ENCODE measurements around the gene P2RY1.
"Not testable (repeated sequence)": the region's sequence is repeated elsewhere in the genome, so short reads cannot be mapped to it uniquely, and the experiment has no call there.

The P2RY1 gene

GRCh38 chr3:152865668-152866245, 30.8 kb downstream of the P2RY1 start:
- no peak overlapping the region for H3K27ac ChIP-seq (ENCODE audit: low read depth, low read length, severe bottlenecking)
- H3K4me1 ChIP-seq (ENCODE audit: control insufficient read depth, insufficient read depth, low read length, poor library complexity, severe bottlenecking) = no peaks in the 10 kb centered on the region
- no peak overlapping the region for H3K4me3 ChIP-seq (ENCODE audit: extremely low read depth, insufficient read depth, low read length, poor library complexity, severe bottlenecking)
- H3K9me3 ChIP-seq (ENCODE audit: control insufficient read depth, low read length) = no peaks in the 10 kb centered on the region
- no peaks in the 10 kb centered on the region for H3K36me3 ChIP-seq (ENCODE audit: control insufficient read depth, insufficient read depth, low read length)

- 96 to 98% methylated on average over 4 to 5 of the region's 5 CpGs for WGBS, 2 experiments (ENCODE audit: insufficient coverage in 2 of 2)
- Histone ChIP-seq H3K9me3 (ENCODE audit: control insufficient read depth, low read length) (no peaks in the 10 kb centered on the region), H3K27ac (ENCODE audit: low read depth, low read length, severe bottlenecking) (no peak overlapping the region), H3K4me3 (ENCODE audit: extremely low read depth, insufficient read depth, low read length, poor library complexity, severe bottlenecking) (no peak overlapping the region), H3K36me3 (ENCODE audit: control insufficient read depth, insufficient read depth, low read length) (no peaks in the 10 kb centered on the region), H3K4me1 (ENCODE audit: control insufficient read depth, insufficient read depth, low read length, poor library complexity, severe bottlenecking) (no peaks in the 10 kb centered on the region)
Measured at GRCh38 chr3:152870027-152870426, 35.1 kb downstream of the P2RY1 start.

- H3K9me3 ChIP-seq (ENCODE audit: control insufficient read depth, low read length); H3K4me3 ChIP-seq (ENCODE audit: extremely low read depth, insufficient read depth, low read length, poor library complexity, severe bottlenecking); H3K27ac ChIP-seq (ENCODE audit: low read depth, low read length, severe bottlenecking); H3K36me3 ChIP-seq (ENCODE audit: control insufficient read depth, insufficient read depth, low read length); H3K4me1 ChIP-seq (ENCODE audit: control insufficient read depth, insufficient read depth, low read length, poor library complexity, severe bottlenecking): not testable (repeated sequence)
Measured at GRCh38 chr3:152873314-152873713, 38.4 kb downstream of the P2RY1 start.

GRCh38 chr3:152874896-152875749, 40.2 kb downstream of the P2RY1 start:
- Histone ChIP-seq H3K4me3 (ENCODE audit: extremely low read depth, insufficient read depth, low read length, poor library complexity, severe bottlenecking) (no peak overlapping the region), H3K36me3 (ENCODE audit: control insufficient read depth, insufficient read depth, low read length) (no peaks in the 10 kb centered on the region), H3K4me1 (ENCODE audit: control insufficient read depth, insufficient read depth, low read length, poor library complexity, severe bottlenecking) (no peaks in the 10 kb centered on the region), H3K27ac (ENCODE audit: low read depth, low read length, severe bottlenecking) (no peak overlapping the region), H3K9me3 (ENCODE audit: control insufficient read depth, low read length) (no peaks in the 10 kb centered on the region)

GRCh38 chr3:152879130-152879789, 44.3 kb downstream of the P2RY1 start:
- no peaks in the 10 kb centered on the region for H3K4me1 ChIP-seq (ENCODE audit: control insufficient read depth, insufficient read depth, low read length, poor library complexity, severe bottlenecking)
- no peak overlapping the region for H3K4me3 ChIP-seq (ENCODE audit: extremely low read depth, insufficient read depth, low read length, poor library complexity, severe bottlenecking)
- H3K9me3 ChIP-seq (ENCODE audit: control insufficient read depth, low read length) = no peaks in the 10 kb centered on the region
- no peak overlapping the region for H3K27ac ChIP-seq (ENCODE audit: low read depth, low read length, severe bottlenecking)
- WGBS, 2 experiments (ENCODE audit: insufficient coverage in 2 of 2) = 88 to 96% methylated on average over 1 to 3 of the region's 8 CpGs
- no peaks in the 10 kb centered on the region for H3K36me3 ChIP-seq (ENCODE audit: control insufficient read depth, insufficient read depth, low read length)

- Histone ChIP-seq H3K4me1 (ENCODE audit: control insufficient read depth, insufficient read depth, low read length, poor library complexity, severe bottlenecking) (no peaks in the 10 kb centered on the region), H3K36me3 (ENCODE audit: control insufficient read depth, insufficient read depth, low read length) (no peaks in the 10 kb centered on the region), H3K9me3 (ENCODE audit: control insufficient read depth, low read length) (no peaks in the 10 kb centered on the region), H3K27ac (ENCODE audit: low read depth, low read length, severe bottlenecking) (no peak overlapping the region), H3K4me3 (ENCODE audit: extremely low read depth, insufficient read depth, low read length, poor library complexity, severe bottlenecking) (no peak overlapping the region)
- 88 to 90% methylated on average over 1 of the region's 2 CpGs for WGBS, 2 experiments (ENCODE audit: insufficient coverage in 2 of 2)
Measured at GRCh38 chr3:152879790-152880174, 44.9 kb downstream of the P2RY1 start.

- 83 to 86% methylated on average over 1 of the region's 1 CpG for WGBS, 2 experiments (ENCODE audit: insufficient coverage in 2 of 2)
- Histone ChIP-seq H3K27ac (ENCODE audit: low read depth, low read length, severe bottlenecking) (no peak overlapping the region), H3K4me3 (ENCODE audit: extremely low read depth, insufficient read depth, low read length, poor library complexity, severe bottlenecking) (no peak overlapping the region), H3K9me3 (ENCODE audit: control insufficient read depth, low read length) (no peaks in the 10 kb centered on the region), H3K4me1 (ENCODE audit: control insufficient read depth, insufficient read depth, low read length, poor library complexity, severe bottlenecking) (no peaks in the 10 kb centered on the region), H3K36me3 (ENCODE audit: control insufficient read depth, insufficient read depth, low read length) (no peaks in the 10 kb centered on the region)
Measured at GRCh38 chr3:152885076-152885475, 50.1 kb downstream of the P2RY1 start.

Data from mesodermal cell (in vitro differentiated cells).